ENCODE measurements around the gene TRERF1. TPM values are rescaled to one million over a fixed set of nuclear protein-coding genes. Genes with fewer than 3 reads are reported as not detected.

Gene TRERF1
- total and polyA plus RNA-seq, 2 experiments from 2014 or later, result 11.2 to 20.6 TPM

DNA sequence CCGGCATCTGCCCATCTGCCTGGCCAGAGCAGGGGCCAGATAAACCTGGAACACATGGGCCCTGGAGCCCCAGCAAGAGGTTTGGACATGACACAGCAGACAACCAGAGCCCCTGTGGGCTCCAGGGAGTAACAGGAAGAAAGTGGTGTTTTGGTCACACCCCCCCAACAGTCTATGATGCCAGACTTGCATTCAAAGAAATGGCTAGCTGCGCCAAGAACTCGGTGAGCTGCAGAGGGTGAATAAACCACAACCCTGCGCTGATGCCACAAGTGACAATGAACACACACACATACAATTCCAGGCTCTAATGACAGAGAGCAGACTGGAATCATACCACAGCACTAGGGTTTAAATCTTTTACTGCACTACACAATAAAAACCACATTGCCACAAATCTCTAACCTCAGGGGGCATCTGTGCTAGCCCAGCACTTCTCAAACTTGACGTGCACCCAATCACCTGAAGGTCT, 34.0 kb downstream of the TRERF1 start (continued):
- TF ChIP-seq, protein P1, sequence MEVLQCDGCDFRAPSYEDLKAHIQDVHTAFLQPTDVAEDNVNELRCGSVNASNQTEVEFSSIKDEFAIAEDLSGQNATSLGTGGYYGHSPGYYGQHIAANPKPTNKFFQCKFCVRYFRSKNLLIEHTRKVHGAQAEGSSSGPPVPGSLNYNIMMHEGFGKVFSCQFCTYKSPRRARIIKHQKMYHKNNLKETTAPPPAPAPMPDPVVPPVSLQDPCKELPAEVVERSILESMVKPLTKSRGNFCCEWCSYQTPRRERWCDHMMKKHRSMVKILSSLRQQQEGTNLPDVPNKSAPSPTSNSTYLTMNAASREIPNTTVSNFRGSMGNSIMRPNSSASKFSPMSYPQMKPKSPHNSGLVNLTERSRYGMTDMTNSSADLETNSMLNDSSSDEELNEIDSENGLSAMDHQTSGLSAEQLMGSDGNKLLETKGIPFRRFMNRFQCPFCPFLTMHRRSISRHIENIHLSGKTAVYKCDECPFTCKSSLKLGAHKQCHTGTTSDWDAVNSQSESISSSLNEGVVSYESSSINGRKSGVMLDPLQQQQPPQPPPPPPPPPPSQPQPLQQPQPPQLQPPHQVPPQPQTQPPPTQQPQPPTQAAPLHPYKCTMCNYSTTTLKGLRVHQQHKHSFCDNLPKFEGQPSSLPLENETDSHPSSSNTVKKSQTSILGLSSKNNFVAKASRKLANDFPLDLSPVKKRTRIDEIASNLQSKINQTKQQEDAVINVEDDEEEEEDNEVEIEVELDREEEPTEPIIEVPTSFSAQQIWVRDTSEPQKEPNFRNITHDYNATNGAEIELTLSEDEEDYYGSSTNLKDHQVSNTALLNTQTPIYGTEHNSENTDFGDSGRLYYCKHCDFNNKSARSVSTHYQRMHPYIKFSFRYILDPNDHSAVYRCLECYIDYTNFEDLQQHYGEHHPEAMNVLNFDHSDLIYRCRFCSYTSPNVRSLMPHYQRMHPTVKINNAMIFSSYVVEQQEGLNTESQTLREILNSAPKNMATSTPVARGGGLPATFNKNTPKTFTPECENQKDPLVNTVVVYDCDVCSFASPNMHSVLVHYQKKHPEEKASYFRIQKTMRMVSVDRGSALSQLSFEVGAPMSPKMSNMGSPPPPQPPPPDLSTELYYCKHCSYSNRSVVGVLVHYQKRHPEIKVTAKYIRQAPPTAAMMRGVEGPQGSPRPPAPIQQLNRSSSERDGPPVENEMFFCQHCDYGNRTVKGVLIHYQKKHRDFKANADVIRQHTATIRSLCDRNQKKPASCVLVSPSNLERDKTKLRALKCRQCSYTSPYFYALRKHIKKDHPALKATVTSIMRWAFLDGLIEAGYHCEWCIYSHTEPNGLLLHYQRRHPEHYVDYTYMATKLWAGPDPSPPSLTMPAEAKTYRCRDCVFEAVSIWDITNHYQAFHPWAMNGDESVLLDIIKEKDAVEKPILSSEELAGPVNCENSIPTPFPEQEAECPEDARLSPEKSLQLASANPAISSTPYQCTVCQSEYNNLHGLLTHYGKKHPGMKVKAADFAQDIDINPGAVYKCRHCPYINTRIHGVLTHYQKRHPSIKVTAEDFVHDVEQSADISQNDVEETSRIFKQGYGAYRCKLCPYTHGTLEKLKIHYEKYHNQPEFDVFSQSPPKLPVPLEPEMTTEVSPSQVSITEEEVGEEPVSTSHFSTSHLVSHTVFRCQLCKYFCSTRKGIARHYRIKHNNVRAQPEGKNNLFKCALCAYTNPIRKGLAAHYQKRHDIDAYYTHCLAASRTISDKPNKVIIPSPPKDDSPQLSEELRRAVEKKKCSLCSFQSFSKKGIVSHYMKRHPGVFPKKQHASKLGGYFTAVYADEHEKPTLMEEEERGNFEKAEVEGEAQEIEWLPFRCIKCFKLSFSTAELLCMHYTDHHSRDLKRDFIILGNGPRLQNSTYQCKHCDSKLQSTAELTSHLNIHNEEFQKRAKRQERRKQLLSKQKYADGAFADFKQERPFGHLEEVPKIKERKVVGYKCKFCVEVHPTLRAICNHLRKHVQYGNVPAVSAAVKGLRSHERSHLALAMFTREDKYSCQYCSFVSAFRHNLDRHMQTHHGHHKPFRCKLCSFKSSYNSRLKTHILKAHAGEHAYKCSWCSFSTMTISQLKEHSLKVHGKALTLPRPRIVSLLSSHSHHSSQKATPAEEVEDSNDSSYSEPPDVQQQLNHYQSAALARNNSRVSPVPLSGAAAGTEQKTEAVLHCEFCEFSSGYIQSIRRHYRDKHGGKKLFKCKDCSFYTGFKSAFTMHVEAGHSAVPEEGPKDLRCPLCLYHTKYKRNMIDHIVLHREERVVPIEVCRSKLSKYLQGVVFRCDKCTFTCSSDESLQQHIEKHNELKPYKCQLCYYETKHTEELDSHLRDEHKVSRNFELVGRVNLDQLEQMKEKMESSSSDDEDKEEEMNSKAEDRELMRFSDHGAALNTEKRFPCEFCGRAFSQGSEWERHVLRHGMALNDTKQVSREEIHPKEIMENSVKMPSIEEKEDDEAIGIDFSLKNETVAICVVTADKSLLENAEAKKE (CRISPR knock-in tag; IDR thresholded peaks at IDR 0.05), result no peak
- TF ChIP-seq, protein P2, sequence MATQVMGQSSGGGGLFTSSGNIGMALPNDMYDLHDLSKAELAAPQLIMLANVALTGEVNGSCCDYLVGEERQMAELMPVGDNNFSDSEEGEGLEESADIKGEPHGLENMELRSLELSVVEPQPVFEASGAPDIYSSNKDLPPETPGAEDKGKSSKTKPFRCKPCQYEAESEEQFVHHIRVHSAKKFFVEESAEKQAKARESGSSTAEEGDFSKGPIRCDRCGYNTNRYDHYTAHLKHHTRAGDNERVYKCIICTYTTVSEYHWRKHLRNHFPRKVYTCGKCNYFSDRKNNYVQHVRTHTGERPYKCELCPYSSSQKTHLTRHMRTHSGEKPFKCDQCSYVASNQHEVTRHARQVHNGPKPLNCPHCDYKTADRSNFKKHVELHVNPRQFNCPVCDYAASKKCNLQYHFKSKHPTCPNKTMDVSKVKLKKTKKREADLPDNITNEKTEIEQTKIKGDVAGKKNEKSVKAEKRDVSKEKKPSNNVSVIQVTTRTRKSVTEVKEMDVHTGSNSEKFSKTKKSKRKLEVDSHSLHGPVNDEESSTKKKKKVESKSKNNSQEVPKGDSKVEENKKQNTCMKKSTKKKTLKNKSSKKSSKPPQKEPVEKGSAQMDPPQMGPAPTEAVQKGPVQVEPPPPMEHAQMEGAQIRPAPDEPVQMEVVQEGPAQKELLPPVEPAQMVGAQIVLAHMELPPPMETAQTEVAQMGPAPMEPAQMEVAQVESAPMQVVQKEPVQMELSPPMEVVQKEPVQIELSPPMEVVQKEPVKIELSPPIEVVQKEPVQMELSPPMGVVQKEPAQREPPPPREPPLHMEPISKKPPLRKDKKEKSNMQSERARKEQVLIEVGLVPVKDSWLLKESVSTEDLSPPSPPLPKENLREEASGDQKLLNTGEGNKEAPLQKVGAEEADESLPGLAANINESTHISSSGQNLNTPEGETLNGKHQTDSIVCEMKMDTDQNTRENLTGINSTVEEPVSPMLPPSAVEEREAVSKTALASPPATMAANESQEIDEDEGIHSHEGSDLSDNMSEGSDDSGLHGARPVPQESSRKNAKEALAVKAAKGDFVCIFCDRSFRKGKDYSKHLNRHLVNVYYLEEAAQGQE (IDR thresholded peaks at IDR 0.05; ENCODE audit: unreplicated experiment), result no peak
- TF ChIP-seq NANOG (IDR thresholded peaks at IDR 0.05; ENCODE audit: borderline replicate concordance) (no peak), JUNB (IDR thresholded peaks at IDR 0.05; ENCODE audit: unreplicated experiment) (no peak)
- TF ChIP-seq, protein P3, sequence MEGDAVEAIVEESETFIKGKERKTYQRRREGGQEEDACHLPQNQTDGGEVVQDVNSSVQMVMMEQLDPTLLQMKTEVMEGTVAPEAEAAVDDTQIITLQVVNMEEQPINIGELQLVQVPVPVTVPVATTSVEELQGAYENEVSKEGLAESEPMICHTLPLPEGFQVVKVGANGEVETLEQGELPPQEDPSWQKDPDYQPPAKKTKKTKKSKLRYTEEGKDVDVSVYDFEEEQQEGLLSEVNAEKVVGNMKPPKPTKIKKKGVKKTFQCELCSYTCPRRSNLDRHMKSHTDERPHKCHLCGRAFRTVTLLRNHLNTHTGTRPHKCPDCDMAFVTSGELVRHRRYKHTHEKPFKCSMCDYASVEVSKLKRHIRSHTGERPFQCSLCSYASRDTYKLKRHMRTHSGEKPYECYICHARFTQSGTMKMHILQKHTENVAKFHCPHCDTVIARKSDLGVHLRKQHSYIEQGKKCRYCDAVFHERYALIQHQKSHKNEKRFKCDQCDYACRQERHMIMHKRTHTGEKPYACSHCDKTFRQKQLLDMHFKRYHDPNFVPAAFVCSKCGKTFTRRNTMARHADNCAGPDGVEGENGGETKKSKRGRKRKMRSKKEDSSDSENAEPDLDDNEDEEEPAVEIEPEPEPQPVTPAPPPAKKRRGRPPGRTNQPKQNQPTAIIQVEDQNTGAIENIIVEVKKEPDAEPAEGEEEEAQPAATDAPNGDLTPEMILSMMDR (conservative IDR thresholded peaks at IDR 0.05; ENCODE audit: low read depth in 2 of 2), result no peak

Data from GM23338 (cell line).